CD8-positive, alpha-beta memory T cell (primary cell): Measurements from ENCODE around the gene POR. TPM values are rescaled to one million over a fixed set of nuclear protein-coding genes. Genes with fewer than 3 reads are reported as not detected.
"Not testable (repeated sequence)": the region's sequence is repeated elsewhere in the genome, so short reads cannot be mapped to it uniquely, and the experiment has no call there.

Source experiments
- CTCF ChIA-PET: fragments of 350-600 bp; sonication (Branson Sonifier 250); formaldehyde crosslinking; loops from one replicate; lab custom pipeline; 2021; ENCODE audit warnings: antibody characterized with exemption; lab: Charles Lee
- POLR2A ChIA-PET: fragments of 350-600 bp; sonication (Branson Sonifier 250); formaldehyde crosslinking; loops from one replicate; lab custom pipeline; 2021; ENCODE audit warnings: antibody characterized with exemption; lab: Charles Lee
- DNase-seq, 5 donors: peaks; one replicate each; pipeline versions ENCODE4 v3.0.0 to v3.0.0-alpha.2; 2020 to 2022; ENCODE audit warnings: mixed read lengths in 1 of 5
- H3K27ac ChIP-seq: one replicate; pipeline ENCODE4 v1.7.0; 2013; ENCODE audit warnings: low read depth, mild to moderate bottlenecking, low read length, moderate library complexity
- H3K27me3 ChIP-seq: 2 replicates; pipeline ENCODE4 v1.7.0; 2013; ENCODE audit warnings: low read length, mild to moderate bottlenecking; ENCODE audit not compliant: insufficient read depth, poor library complexity, severe bottlenecking
- H3K36me3 ChIP-seq: 2 replicates; pipeline ENCODE4 v1.7.0; 2013; ENCODE audit warnings: mild to moderate bottlenecking, low read length, moderate library complexity; ENCODE audit not compliant: insufficient read depth
- H3K4me1 ChIP-seq: 2 replicates; pipeline ENCODE4 v1.7.0; 2013; ENCODE audit warnings: mild to moderate bottlenecking, low read length, moderate library complexity; ENCODE audit not compliant: insufficient read depth
- H3K4me3 ChIP-seq: 2 replicates; pipeline ENCODE4 v1.7.0; 2013; ENCODE audit warnings: mild to moderate bottlenecking, low read length
- H3K9me3 ChIP-seq: 2 replicates; pipeline ENCODE4 v1.7.0; 2013; ENCODE audit warnings: mild to moderate bottlenecking, low read length
- H3K27ac Mint-ChIP-seq, 8 donors: one replicate each; pipeline ENCODE4 v1.8.0; 2020 to 2021; ENCODE audit warnings: mixed read lengths in 8 of 8, mild to moderate bottlenecking in 6 of 8, inconsistent platforms in 3 of 8, moderate library complexity in 3 of 8
- H3K27me3 Mint-ChIP-seq, 2 donors: one replicate each; pipeline ENCODE4 v1.8.0; 2020 to 2021; ENCODE audit warnings: mixed read lengths in 2 of 2, mild to moderate bottlenecking in 1 of 2, moderate library complexity in 1 of 2
- H3K36me3 Mint-ChIP-seq, 3 donors: one replicate each; pipeline ENCODE4 v1.8.0; 2020 to 2021; ENCODE audit warnings: mixed read lengths in 3 of 3, inconsistent platforms in 1 of 3, mild to moderate bottlenecking in 1 of 3
- H3K4me1 Mint-ChIP-seq, 3 donors: one replicate each; pipeline ENCODE4 v1.8.0; 2020 to 2021; ENCODE audit warnings: mixed read lengths in 3 of 3, inconsistent platforms in 1 of 3, mild to moderate bottlenecking in 1 of 3
- H3K4me3 Mint-ChIP-seq, 7 donors: one replicate each; pipeline ENCODE4 v1.8.0; 2020 to 2021; ENCODE audit warnings: mixed read lengths in 7 of 7, mild to moderate bottlenecking in 6 of 7, moderate library complexity in 4 of 7, inconsistent platforms in 2 of 7
- H3K9me3 Mint-ChIP-seq, 5 donors: one replicate each; pipeline ENCODE4 v1.8.0; 2020 to 2022; ENCODE audit warnings: mixed read lengths in 5 of 5, mild to moderate bottlenecking in 3 of 5, moderate library complexity in 2 of 5, inconsistent platforms in 1 of 5
- polyA plus RNA-seq: library from polyadenylated mRNA; unstranded; fragments of 300-500 nt; fragmentation: Illumina TruSeq; gene quantifications from one replicate; pipeline ENCODE4 v1.2.3, GENCODE V29; 2021
- total RNA-seq, 2 experiments: library from RNA; stranded (reverse); gene quantifications; one replicate each; pipeline ENCODE4 v1.2.3, GENCODE V29; 2021

POR gene
- total and polyA plus RNA-seq, 3 experiments from 2014 or later = 40.7 to 61.4 (median 41.6) TPM

- Histone ChIP-seq H3K9me3 (no peaks in the 10 kb centered on the region), H3K4me1 (peaks cover 9% of the 10 kb centered on the region), H3K27ac (peak overlapping the region; percentile 36), H3K4me3 (no peak overlapping the region), H3K27me3 (no peaks in the 10 kb centered on the region), H3K36me3 (peaks cover 5% of the 10 kb centered on the region)
- POLR2A ChIA-PET = no interaction called here
- Mint-ChIP-seq H3K27ac (peak overlapping the region in 1 of 8 donors; percentile 70), H3K9me3 (no peaks in the 10 kb centered on the region), H3K4me1 (peaks cover 7 to 18% (median 12%) of the 10 kb centered on the region in 3 donors), H3K27me3 (no peaks in the 10 kb centered on the region), H3K36me3 (peaks cover 9 to 53% (median 17%) of the 10 kb centered on the region in 3 donors), H3K4me3 (no peak overlapping the region)
- no peak for DNase-seq
- CTCF ChIA-PET = interaction anchor here (0.8 kb wide), 1 partner anchor 11 kb away, joined by 3 read pairs; no protein-coding TSS in a partner anchor
Observed at GRCh38 chr7:76023002-76023401, 108.0 kb downstream of the POR start.

DNA sequence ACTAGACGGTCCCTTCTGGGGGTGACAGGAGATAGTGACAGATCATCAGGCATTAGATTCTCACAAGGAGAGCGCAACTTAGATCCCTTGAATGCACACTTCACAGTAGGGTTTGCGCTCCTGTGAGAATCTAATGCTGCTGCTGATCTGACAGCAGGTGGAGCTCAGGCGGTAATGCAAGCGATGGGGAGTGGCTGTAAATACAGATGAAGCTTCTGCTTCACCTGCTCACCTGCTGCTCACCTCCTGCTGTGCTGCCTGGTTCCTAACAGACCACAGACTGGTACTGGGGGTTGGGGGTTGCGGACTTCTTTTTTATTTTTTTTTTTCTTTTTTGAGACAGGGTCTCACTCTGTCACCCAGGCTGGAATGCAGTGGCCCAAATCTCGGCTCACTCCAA is 114.7 kb downstream of the POR start:
- not testable (repeated sequence) for H3K27ac Mint-ChIP-seq, H3K4me3 ChIP-seq
- CTCF ChIA-PET = interaction anchor here (0.8 kb wide), 1 partner anchor 9 kb away, joined by 3 read pairs; no protein-coding TSS in a partner anchor

GRCh38 chr7:76031964-76032363 is 117.0 kb downstream of the POR start:
- H3K36me3 Mint-ChIP-seq = peaks cover 0 to 14% (median 3%) of the 10 kb centered on the region in 3 donors
- H3K27ac ChIP-seq = no peak overlapping the region
- POLR2A ChIA-PET = interaction anchor here (0.7 kb wide), 1 partner anchor 16 kb away, joined by 8 read pairs; no protein-coding TSS in a partner anchor
- no peak overlapping the region for H3K4me3 ChIP-seq
- H3K9me3 ChIP-seq = no peaks in the 10 kb centered on the region
- no peak overlapping the region for H3K4me3 Mint-ChIP-seq
- CTCF ChIA-PET = no interaction called here
- H3K9me3 Mint-ChIP-seq = no peaks in the 10 kb centered on the region
- peaks cover 0 to 6% (median 6%) of the 10 kb centered on the region in 3 donors for H3K4me1 Mint-ChIP-seq
- peaks cover 3% of the 10 kb centered on the region for H3K36me3 ChIP-seq
- no peaks in the 10 kb centered on the region for H3K4me1 ChIP-seq
- H3K27me3 Mint-ChIP-seq = no peaks in the 10 kb centered on the region
- no peaks in the 10 kb centered on the region for H3K27me3 ChIP-seq
- no peak for DNase-seq
- no peak overlapping the region for H3K27ac Mint-ChIP-seq

More for the DNA sequence above, 114.7 kb downstream of the POR start:
- H3K4me3 Mint-ChIP-seq, H3K9me3 Mint-ChIP-seq, DNase-seq, H3K4me1 Mint-ChIP-seq, H3K27me3 Mint-ChIP-seq, H3K27me3 ChIP-seq, H3K4me1 ChIP-seq, POLR2A ChIA-PET, H3K9me3 ChIP-seq, H3K27ac ChIP-seq, H3K36me3 ChIP-seq: not testable (repeated sequence)
- peaks cover 0 to 22% (median 8%) of the 10 kb centered on the region in 3 donors for H3K36me3 Mint-ChIP-seq

Other genes with a start within 250 kb of the POR start
- 1 to 10 TPM; 6.7 to 7.4 TPM for gene HIP1, start 176.2 kb upstream of the POR start, total RNA-seq
- gene HIP1, start 176.2 kb upstream of the POR start, polyA plus RNA-seq = 6.1 TPM
- not detected for gene CCL26, start 142.9 kb upstream of the POR start, total RNA-seq
- gene CCL26, start 142.9 kb upstream of the POR start, polyA plus RNA-seq = not detected
- gene CCL24, start 101.3 kb upstream of the POR start, total RNA-seq = not detected
- not detected for gene CCL24, start 101.3 kb upstream of the POR start, polyA plus RNA-seq
- gene RHBDD2, start 36.1 kb upstream of the POR start, total RNA-seq = 10 to 100 TPM; 39.8 to 44.6 TPM
- gene RHBDD2, start 36.1 kb upstream of the POR start, polyA plus RNA-seq = 108 TPM
- gene TMEM120A, start 79.4 kb downstream of the POR start, total RNA-seq = 10 to 100 TPM; 30.6 to 41.5 TPM
- 30.0 TPM for gene TMEM120A, start 79.4 kb downstream of the POR start, polyA plus RNA-seq
- 10 to 100 TPM; 40.2 to 40.7 TPM for gene STYXL1, start 132.8 kb downstream of the POR start, total RNA-seq
- 60.9 TPM for gene STYXL1, start 132.8 kb downstream of the POR start, polyA plus RNA-seq
- 100 to 1,000 TPM; 272 to 282 TPM for gene MDH2, start 133.0 kb downstream of the POR start, total RNA-seq
- 171 TPM for gene MDH2, start 133.0 kb downstream of the POR start, polyA plus RNA-seq